Stimulated activated CD4-positive, alpha-beta T cell treated with anti-CD3 and anti-CD28 coated beads, Interleukin-12 subunit alpha, Interleukin-12 subunit beta, amount 100 ng/mL, for 4 hours (primary cell): Measurements from ENCODE around the gene ASTL.

ENCODE experiments used
- DNase-seq: peaks from one replicate; pipeline ENCODE4 v3.0.0-alpha.2; 2020

Gene ASTL

DNA sequence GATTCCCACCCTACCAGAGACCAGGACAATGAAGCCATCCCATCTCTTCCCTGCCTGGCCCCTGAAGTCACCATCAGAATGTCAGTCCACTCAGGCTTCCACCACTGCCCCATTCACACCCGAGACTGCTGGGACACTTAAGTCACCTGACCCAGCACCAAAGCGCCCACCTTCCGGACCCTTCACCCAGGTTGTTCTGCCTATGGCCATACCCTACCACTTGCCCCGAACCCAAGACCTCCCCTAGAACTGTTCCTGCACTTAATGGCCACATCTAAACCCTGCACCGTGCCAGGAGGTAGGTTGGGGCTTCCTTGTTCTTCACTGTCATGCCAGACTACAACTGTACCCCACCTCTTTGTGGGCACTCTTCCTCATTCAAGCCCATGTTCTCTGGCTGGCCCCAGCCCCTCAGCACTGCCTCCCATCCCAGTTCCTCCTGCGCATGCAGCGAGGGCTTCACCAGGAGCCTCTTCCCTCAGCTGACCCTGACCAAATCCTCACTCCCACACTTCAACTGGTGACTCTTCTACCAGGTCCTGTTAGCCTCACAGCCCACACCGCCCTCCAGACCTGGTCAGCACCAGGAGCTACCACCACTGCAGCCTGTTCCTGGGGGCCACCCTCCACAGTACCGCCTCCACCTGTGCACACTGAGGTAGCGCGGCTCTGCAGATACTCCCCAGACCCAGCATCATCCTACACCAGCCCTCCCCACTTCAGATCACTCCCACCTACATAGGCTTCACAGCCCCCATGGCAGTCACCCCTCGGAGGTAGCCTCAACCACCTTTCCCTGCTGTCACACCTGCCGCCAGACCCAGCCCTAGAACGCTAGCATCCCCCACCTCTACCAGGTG is 13.7 kb downstream of the ASTL start:
- DNase-seq: no peak

DNA sequence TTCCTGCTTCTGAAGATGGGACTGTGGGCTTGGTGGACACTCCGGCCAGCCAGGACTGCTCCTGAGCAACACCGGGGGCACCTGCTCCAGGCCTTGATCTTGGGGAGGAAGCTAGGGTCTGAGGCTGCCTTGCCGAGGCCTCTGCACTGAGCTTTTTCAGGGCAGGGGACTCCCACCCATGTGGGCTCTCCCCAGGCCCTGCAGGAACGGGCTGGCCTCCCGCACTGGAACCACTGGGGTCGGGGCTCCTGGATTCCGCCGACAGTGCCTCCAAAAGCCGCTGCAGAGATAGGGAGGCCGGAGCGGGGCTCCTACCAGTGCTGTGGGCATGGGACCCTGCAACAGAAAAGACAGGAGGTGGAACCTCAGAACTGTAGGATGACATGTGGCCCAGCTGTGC is 14.4 kb downstream of the ASTL start:
- no peak for DNase-seq

DNA sequence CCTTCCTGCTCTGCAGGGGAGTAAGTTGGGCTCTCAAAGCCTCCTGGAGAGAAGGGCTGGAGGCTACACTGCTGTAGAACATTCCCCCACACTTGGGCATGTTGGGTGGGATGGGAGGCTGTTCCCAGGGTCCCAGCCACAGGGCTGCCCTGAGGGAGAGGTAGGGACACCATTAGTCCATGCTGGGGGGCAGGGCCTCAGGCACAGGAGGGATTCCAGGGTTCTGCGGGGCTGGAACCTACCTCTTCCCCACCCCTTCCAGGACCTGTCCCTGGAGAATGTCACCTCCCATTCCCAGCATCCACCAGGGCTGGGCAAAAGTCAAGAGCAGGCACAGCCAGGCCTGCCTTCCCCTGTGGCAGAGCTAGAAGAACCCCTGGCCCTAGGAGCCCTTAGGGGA is 15.0 kb downstream of the ASTL start:
- DNase-seq: no peak

DNA sequence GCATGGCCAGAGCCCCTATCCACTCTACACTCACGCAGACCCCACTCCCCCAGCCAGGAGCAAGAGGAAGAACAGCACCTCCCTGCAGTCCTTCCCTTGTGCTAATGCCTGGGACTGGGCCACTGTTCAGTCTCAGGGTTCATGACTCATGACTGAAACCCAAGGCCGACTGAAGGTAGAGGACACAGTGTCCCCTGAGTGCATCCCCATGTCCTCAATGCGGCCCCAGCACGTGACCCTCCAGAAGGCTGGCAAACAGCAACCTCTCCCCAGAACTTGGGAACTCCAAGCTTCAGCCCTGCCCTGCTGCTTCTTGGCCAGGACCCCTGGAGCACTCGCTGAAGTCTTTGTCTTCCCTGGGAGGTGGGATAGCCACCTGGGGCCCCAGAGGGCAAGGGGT is 15.9 kb downstream of the ASTL start:
- no peak for DNase-seq

DNA sequence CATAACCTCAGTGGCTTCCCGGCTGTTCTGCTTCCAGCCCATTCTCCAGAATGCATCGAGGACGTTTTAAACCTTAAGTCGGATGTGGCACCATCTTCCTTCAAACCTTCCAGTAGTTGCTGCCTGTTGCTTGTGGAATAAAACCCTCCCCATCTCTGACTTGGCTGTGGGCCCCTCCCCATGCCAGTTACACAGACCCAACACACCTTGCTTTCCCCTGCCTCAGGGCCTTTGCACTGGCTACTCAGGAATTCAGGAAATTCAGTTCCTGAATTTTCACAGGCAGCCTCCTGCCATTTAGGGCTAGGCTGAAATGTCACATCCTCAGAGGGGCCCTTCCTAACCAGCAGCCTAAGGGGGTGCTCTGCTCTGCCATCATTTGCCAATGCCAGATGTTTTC is 16.9 kb downstream of the ASTL start:
- DNase-seq: no peak

DNA sequence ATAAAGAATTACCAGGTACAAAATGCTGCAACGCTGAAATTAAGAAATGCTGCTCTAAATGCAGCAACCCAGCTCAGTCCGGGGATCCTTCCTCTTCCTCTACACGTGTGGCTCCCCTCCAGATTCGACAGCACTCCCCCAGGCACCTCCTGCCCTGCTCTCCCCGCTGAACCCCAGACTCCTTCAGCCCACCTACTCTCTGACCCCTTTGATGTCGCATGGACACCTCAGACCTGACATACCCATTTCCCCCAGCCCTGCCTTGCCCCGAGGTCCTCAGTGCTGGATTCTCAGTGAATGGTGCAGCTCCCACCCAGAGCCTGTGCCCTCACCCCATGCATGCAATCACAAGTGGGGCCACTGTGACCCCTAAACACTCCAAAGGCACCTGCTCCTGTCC is 17.3 kb downstream of the ASTL start:
- no peak for DNase-seq

DNA sequence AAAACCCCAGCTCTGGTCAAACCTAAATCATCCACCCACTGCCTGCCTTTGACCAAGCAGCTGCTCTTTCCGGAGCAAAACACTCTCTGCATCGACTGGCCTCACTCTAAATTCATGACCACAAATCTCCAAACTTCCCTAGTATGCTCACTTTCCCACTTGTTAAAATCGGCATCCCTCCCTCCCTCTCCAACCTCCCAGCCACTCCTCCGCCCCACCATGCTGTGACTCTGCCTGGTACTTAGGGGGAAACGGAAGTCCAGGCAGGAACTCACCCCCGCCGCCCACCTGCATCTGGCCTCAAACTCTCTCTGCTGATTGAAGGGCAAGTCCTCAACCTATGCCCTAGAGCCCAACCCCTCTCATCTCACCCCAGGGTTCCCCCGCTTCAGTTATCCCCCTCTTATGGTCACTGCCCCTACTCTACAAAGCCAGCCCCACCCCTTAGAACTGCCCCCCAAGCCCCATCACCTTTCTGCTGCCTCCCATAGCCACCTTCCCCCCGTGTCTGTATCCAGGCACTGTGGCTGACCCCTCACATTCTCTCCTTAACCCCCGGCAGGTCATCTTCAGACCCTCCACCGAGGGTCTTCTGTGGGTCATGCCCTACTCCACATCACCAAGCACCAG is 18.1 kb downstream of the ASTL start:
- no peak for DNase-seq

DNA sequence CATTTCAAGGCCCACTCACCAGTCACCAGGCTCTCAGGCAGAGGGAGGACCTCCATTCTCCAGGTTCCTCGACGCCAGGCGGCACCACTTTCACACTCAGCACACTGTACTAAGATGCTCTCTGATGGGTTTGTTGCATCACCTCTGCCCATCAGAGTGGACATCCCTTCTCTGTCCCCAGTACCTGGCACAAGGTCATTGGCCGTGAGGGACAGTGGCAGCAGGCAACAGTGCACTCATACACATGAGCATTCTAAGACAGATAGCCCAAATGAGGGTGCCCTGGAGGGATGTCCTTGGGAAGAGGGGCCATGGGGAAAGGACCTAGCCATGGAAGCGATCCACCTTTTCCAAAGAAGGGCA is 18.9 kb downstream of the ASTL start:
- DNase-seq: no peak

DNA sequence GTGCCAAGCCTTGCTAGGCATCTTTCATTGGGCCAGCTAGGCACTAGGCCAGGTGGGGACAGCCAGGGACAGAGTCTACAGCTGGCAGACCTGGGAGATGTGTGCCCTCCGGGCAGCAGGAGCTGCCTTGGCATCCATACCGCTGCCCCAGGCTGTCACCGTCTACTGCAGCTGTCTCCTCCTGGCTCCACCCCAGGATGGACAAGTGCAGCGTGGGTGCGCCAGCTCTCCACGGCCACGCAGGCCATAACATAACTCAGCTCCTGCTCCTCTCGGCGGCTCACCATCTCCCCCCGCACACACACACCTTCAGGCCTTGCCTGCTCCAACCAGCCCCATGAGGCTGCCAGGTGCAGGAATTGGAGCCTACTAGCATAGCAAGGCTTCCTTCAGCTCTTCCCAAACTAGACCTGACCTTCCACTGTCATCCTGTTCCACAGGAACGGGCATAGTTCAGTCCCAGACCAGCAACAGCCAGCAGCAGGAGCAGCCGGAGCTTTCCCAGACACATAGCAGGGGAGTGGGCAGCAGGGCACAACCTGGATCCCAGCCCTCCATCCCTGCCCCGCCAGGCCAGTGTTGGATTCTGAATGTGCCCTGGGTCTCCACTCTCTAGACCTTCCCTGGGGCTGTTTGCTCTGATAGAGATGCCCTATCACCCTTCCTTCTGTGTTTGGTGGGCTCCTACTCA is 19.5 kb downstream of the ASTL start:
- DNase-seq: no peak

DNA sequence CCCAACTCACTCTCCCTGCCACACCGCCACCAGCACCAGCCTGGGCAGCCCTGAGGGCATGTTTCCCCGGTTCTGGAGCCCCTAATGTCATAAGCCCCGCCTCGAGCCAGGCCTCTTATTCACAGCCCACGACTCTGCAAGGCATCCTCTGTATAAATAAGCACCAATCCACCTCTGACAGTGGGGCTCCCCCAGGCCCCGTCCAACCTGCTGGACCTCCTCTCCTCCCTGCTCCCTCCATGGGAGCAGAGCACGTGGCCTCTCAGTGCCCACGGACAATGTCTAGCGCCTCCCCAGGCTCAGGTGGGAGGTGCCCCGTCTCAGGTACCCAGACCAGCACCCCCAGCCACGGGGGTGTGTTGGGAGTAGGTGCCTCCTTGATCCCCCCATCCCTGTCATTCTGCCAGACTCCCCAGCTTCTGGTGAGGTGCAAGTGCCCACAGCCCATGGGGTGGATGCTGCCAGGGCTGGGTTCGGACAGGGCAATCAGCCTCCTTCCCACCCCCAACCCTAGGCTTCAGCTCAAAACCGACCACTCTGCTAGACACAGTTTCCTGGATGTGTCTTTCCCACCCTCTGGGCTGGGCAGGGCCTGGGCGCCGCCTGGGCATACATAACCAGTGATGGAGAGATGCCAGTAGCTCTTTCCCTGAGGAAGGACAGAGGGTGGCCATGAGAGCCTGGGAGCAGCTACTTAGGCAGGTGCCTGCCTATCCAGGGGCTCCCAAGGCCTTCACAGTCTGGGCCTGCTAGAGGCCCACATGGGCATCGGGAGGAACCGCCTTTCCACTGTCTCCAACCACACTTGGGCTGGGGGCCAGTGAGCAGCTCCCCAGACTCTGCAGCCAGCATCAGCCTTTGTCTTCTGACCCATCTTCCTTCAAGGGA is 20.4 kb downstream of the ASTL start:
- no peak for DNase-seq

DNA sequence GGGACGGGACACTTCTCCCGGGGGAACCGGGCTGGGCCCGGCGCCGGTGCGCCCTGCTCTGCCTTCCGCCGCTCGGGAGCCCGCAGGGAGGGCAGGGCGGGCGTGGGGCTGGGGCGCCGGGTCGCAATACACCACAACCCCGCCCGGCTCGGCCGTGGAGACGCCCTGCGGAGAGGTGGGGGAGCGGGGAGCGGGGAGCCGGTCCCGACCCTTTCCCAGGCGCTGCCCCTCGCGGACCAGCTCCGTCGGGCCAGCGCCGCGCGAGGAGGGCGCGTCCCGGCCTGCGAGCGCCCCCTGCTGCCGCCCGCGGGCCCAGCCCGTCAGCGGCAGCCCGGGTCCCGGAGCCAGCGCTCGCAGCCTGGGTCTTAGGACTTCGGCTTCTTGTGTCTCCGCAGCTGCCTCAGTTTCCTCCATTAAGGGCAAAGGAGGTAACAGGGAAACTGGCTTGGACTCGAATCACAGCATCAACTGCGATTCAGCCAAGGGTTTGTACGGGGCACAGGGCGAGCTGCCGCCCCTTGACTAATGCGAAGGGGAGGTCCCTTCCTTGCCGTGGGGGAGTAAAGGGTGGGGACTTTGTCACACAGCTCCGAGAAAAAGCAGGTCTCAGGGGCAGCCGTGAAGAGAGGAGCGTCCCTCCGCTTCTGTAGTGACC is 21.3 kb downstream of the ASTL start:
- peak; percentile 71 for DNase-seq

DNA sequence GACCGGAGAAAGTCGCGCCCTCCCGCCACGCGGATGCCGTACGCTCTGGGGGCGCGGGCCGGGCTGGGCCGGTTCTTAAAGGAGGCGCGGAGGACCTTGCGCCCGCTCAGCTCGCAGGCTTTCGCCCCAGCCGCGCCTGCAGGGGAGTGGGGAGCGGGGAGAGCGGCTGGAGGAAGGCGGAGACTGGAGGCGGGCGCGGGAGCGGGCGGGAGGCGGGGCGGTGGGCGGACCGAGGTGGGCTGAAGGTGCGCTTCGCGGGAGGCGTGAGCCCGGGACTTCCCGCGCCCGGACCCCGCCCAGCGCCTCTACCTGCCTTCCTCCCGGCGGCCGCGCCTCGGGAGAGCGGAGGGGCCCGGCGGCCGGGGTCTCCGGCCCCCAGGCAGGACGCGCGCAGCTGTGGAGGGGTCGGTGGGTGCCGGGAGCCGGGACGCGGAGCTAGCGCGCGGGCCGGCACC is 21.9 kb downstream of the ASTL start, which contains the start of gene ADRA2B:
Gene ADRA2B (minus strand): TSS at position 148 of the 455 bp plus-strand sequence. CDS start 422 bp downstream, outside the sequence.
- DNase-seq: peak; percentile 87

DNA sequence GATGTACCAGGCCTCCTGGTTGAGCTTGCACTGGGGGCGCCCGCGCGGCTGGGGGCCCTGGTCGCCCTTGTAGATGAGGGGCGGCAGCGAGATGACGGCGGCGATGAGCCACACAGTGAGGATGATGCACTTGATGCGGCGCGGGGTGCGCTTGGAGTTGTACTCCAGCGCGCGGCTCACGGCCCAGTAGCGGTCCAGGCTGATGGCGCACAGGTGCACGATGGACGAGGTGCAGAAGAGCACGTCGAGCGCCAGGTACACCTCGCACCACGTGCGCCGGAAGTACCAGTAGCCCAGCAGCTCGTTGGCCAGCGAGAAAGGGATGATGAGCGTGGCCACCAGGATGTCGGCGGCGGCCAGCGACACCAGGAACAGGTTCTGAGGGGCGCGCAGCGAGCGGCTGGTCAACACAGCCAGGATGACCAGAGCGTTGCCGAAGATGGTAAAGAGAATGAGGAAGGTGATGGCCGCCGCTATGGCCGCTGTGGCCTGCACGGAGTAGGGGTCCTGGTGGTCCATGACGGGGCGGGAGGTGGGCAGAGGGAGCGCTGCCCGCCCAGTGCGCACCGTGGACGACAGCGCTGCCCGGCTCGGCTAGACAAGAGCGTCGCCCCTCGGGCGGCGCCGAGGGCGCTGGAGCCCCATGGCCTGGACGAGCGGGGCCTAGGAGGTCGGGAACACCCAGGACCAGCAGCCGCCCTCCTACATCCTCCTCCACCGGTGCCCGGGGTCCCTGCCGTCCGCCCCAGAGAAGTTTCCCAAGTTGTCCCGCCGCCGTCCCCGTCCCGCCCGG is 22.5 kb downstream of the ASTL start:
- DNase-seq: no peak

DNA sequence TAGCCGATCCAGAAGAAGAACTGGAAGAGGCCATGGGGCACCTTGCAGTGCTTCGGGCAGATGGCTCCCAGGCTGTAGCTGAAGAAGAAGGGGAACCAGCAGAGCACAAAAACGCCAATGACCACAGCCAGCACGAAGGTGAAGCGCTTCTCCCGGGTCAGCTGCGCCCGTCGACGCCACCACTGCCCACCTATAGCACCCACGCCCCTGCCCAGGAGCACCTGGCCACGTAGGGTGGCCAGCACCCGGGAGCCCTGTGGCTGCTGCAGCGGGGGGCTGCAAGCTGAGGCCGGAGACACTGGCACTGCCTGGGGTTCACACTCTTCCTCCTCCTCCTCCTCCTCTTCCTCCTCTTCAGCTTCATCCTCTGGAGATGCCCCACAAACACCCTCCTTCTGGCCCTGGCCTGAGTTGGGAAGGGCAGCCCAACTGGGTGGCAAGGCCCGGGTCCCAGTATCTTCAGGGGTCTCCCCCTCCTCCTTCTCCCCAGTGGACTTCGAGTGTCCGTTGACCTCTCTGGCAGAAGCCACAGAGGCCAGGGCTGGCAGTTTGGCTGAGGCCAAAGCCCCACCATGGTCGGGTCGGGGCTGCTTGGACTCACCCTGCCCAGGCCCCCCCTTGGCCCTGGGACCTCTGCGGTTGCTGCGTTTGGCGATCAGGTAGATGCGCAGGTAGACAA is 23.3 kb downstream of the ASTL start:
- no peak for DNase-seq

DNA sequence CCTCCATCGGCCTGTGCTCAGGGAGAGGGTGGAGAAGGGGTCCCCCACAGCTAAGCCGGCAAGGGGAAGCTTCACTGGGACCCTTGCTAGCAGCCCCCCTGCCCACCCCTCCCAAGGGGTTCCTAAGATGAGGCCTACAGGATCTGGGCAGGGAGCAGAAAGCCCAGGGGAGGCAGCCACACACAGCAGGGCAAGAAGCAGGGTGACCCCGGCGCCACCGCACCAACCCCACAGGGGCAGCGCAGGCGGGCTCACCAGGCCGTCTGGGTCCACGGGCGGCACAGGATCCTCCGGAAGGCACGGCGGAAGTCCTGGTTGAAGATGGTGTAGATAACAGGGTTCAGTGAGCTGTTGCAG is 23.8 kb downstream of the ASTL start:
- no peak for DNase-seq

DNA sequence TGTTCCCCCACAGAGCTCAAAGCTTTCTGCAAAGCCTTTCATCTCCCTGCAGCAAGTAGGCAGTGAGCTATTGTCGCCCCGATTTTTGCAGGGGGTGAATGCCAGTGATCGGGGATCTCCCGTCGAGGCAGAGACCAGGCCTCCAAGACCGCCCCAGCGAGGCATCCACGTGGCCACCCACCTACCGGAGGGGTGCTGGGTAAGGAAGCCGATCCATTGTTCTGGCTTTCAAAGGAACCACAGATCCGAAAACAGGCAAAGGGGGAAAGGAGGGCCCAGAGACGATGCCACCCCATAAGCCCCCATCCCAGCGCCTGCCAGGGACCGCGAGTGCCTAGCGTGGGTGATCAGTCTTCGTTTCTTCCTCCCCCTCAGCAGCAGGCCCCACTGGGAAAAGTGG is 24.4 kb downstream of the ASTL start:
- no peak for DNase-seq

DNA sequence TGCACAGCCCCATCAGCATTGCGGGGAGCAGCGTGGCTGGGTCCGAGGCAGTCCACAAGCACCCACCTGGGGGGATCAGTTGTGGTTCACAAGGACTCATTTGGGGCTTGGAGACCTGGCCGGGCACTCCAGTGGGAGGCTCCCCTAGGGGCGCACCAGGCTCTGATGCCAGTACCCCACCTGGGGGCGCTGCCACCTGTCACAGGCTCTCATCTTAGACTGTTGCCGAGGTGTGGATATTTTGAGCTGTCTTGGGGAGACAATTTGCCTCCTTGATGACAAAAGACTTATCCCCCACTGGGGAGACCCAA is 25.0 kb downstream of the ASTL start:
- DNase-seq: no peak

DNA sequence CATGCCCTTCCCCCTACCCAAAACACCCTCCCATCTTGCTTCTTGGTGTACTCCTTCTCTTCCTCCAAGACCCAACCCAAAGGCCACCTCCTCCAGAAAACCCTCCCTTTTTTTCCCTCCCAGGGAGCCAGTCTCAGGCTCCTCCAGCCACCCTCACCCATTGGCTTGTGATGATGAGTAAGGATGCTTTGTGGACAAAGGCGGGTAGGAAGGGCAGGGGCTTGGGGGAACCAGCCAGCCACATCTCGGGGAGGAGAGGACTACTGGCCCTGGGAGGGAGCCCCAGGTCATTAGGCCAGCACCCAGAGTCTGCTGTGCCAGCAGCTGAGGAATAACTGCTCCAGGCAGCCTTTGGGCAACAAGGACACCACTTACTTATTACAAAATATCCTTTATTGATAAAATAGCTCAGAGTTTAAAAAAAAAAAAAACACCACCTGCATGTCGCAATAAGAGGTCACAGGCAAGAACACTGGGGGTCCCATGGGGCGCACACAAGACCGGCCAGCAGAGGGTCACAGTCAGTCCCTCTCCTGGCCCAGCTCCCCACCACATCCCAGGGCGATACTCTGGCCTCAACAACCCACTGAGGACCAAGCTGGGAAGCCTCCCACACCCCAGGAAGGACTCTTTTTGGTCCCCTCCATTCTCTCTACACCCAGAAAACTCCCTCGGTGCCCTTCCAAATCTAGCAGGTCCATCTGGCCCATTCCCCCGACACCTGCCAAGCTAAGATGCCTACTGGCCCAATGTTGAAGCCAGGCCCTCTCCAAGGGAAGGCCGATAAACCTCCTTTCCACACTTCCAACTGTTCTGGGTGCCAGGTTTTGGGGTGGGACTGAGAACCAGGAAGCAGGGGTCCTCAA is 25.6 kb downstream of the ASTL start:
- DNase-seq: no peak

DNA sequence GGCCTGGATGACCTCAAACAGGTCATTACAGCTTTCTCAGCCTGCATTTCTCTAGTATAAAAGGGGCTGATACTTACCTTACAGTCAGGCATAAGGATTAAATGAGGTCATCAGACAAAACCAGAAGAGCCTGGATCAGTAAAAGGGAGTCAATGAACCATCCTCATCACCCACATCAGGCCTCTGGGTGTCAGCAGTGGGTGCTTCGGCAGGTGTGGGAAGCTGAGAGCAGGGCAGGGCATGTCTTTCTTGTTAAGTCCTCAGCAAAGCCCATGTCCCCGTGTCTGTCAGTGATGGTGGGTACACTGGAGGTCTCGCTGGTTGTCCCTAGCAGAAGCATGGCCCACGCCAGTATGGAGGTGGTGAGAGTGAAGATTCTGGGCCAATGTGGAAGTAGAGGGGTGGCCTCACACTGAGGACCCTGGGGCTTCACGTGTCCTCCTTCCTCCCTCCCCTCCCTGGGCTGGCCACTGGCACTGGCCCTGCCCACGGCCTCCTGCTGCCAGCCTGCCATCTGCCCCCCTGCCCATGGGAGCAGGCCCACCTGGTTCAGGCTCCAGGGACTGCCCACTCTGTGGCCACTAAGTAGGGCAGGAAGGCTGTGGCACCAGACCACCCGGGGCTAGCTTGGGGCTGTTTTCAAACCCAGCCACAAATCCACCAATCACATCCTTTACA is 26.3 kb downstream of the ASTL start:
- DNase-seq: no peak

DNA sequence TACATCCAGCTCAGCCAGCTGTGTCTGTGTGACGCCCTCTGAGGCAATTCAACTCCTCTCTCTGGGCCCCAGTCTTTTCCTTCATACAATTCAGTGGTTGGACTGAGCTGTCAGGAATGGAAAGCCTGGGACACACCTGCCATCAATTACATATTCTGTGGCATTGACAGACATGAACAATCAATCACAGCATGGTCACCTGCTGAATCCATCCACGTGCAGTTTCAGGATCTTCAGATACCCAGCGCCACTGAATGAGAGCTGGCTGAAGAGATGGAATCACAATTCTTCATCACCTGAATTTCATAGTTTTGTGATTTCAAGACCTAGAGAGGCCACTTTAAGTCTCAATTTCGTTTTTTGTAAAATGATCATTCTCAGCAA is 27.1 kb downstream of the ASTL start:
- no peak for DNase-seq
